Adrenal gland (tissue), 5 donors: ENCODE results near the gene EPB41L4B.

ENCODE experiments used
- POLR2A ChIP-seq, 2 donors: fragments of 450-650 bp; IDR thresholded peaks; one replicate each; pipeline ENCODE4 v1.6.1; 2017; ENCODE audit warnings: antibody characterized with exemption in 2 of 2, mild to moderate bottlenecking in 2 of 2, moderate library complexity in 1 of 2
- TF ChIP-seq, protein P1 (sequence below), 6 experiments: fragments of 450-650 bp in 4 of 6; fragments of 200-600 bp in 2 of 6; sonication (generic) in 1 of 6; IDR thresholded peaks; 1 replicate in 5 of 6; 2 replicates in 1 of 6; pipeline versions ENCODE4 v1.5.1 to v1.8.0; 2016 to 2021; ENCODE audit warnings: antibody characterized with exemption in 6 of 6, mild to moderate bottlenecking in 2 of 6, moderate library complexity in 1 of 6
- donor health status: DM: no; HTN: no; CAD: no.

- TF ChIP-seq, protein P1, sequence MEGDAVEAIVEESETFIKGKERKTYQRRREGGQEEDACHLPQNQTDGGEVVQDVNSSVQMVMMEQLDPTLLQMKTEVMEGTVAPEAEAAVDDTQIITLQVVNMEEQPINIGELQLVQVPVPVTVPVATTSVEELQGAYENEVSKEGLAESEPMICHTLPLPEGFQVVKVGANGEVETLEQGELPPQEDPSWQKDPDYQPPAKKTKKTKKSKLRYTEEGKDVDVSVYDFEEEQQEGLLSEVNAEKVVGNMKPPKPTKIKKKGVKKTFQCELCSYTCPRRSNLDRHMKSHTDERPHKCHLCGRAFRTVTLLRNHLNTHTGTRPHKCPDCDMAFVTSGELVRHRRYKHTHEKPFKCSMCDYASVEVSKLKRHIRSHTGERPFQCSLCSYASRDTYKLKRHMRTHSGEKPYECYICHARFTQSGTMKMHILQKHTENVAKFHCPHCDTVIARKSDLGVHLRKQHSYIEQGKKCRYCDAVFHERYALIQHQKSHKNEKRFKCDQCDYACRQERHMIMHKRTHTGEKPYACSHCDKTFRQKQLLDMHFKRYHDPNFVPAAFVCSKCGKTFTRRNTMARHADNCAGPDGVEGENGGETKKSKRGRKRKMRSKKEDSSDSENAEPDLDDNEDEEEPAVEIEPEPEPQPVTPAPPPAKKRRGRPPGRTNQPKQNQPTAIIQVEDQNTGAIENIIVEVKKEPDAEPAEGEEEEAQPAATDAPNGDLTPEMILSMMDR (IDR thresholded peaks at IDR 0.05): no peak
- no peak for TF ChIP-seq POLR2A (IDR thresholded peaks at IDR 0.05)
Observed at GRCh38 chr9:109255394-109255793, 65.5 kb downstream of the EPB41L4B start.
